ENCODE data around the gene AMOTL2.

DNA sequence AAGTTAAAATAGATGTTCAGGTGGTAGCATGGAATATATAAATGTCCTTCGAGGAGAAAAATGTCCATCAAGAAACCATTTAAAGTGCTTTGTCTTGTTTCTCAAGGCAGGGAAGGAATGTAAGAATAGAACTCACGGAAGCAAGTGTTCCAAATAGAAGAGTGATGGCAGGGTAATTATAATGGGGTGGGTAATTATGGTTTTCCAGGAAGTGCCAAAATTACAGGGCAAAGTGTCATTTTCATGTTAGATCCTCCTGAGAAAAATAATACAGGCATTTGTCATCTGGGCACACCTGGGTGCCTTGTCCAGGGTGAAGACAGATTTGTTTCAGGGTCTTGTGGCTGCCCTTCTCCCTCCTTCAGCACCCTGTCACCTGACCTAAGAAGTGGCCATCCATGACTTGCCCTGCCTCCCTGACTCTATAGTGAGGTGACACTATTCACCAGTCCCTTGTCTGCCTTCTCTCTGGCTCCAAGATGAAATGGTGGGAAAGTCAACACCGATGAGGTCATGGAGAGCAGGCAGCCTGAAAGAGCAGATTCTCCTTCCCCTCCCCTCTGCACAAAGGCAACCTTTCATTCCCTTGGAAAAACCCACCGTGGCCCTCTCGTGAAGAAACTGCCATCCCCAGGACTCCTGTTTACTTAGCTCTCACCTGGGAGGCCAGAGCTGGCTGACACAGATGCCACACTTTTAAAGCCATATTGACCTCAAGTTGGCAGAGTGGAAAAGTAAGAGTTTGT is 45.1 kb upstream of the AMOTL2 start:
- TF ChIP-seq CTCF (optimal IDR thresholded peaks at IDR 0.05 in 1 of 3, IDR thresholded peaks at IDR 0.05 in 1 of 3, conservative IDR thresholded peaks at IDR 0.05 in 1 of 3; ENCODE audit: extremely low read depth in 1 of 3, insufficient read depth in 2 of 3, low read length in 3 of 3), result no peak
- no peak for TF ChIP-seq EZH2 (IDR thresholded peaks at IDR 0.05; ENCODE audit: low read length)

Data from keratinocyte (primary cell).